CD8-positive, alpha-beta memory T cell (primary cell): ENCODE results near the gene PLXNB2. TPM values are rescaled to one million over a fixed set of nuclear protein-coding genes. Genes with fewer than 3 reads are reported as not detected.

ENCODE experiments used
- CTCF ChIA-PET: fragments of 350-600 bp; sonication (Branson Sonifier 250); formaldehyde crosslinking; loops from one replicate; lab custom pipeline; 2021; ENCODE audit warnings: antibody characterized with exemption; lab: Charles Lee
- POLR2A ChIA-PET: fragments of 350-600 bp; sonication (Branson Sonifier 250); formaldehyde crosslinking; loops from one replicate; lab custom pipeline; 2021; ENCODE audit warnings: antibody characterized with exemption; lab: Charles Lee
- DNase-seq, 5 donors: peaks; one replicate each; pipeline versions ENCODE4 v3.0.0 to v3.0.0-alpha.2; 2020 to 2022; ENCODE audit warnings: mixed read lengths in 1 of 5
- H3K27ac ChIP-seq: one replicate; pipeline ENCODE4 v1.7.0; 2013; ENCODE audit warnings: low read depth, mild to moderate bottlenecking, low read length, moderate library complexity
- H3K27me3 ChIP-seq: 2 replicates; pipeline ENCODE4 v1.7.0; 2013; ENCODE audit warnings: low read length, mild to moderate bottlenecking; ENCODE audit not compliant: insufficient read depth, poor library complexity, severe bottlenecking
- H3K36me3 ChIP-seq: 2 replicates; pipeline ENCODE4 v1.7.0; 2013; ENCODE audit warnings: mild to moderate bottlenecking, low read length, moderate library complexity; ENCODE audit not compliant: insufficient read depth
- H3K4me1 ChIP-seq: 2 replicates; pipeline ENCODE4 v1.7.0; 2013; ENCODE audit warnings: mild to moderate bottlenecking, low read length, moderate library complexity; ENCODE audit not compliant: insufficient read depth
- H3K4me3 ChIP-seq: 2 replicates; pipeline ENCODE4 v1.7.0; 2013; ENCODE audit warnings: mild to moderate bottlenecking, low read length
- H3K9me3 ChIP-seq: 2 replicates; pipeline ENCODE4 v1.7.0; 2013; ENCODE audit warnings: mild to moderate bottlenecking, low read length
- H3K27ac Mint-ChIP-seq, 8 donors: one replicate each; pipeline ENCODE4 v1.8.0; 2020 to 2021; ENCODE audit warnings: mixed read lengths in 8 of 8, mild to moderate bottlenecking in 6 of 8, inconsistent platforms in 3 of 8, moderate library complexity in 3 of 8
- H3K27me3 Mint-ChIP-seq, 2 donors: one replicate each; pipeline ENCODE4 v1.8.0; 2020 to 2021; ENCODE audit warnings: mixed read lengths in 2 of 2, mild to moderate bottlenecking in 1 of 2, moderate library complexity in 1 of 2
- H3K36me3 Mint-ChIP-seq, 3 donors: one replicate each; pipeline ENCODE4 v1.8.0; 2020 to 2021; ENCODE audit warnings: mixed read lengths in 3 of 3, inconsistent platforms in 1 of 3, mild to moderate bottlenecking in 1 of 3
- H3K4me1 Mint-ChIP-seq, 3 donors: one replicate each; pipeline ENCODE4 v1.8.0; 2020 to 2021; ENCODE audit warnings: mixed read lengths in 3 of 3, inconsistent platforms in 1 of 3, mild to moderate bottlenecking in 1 of 3
- H3K4me3 Mint-ChIP-seq, 7 donors: one replicate each; pipeline ENCODE4 v1.8.0; 2020 to 2021; ENCODE audit warnings: mixed read lengths in 7 of 7, mild to moderate bottlenecking in 6 of 7, moderate library complexity in 4 of 7, inconsistent platforms in 2 of 7
- H3K9me3 Mint-ChIP-seq, 5 donors: one replicate each; pipeline ENCODE4 v1.8.0; 2020 to 2022; ENCODE audit warnings: mixed read lengths in 5 of 5, mild to moderate bottlenecking in 3 of 5, moderate library complexity in 2 of 5, inconsistent platforms in 1 of 5
- polyA plus RNA-seq: library from polyadenylated mRNA; unstranded; fragments of 300-500 nt; fragmentation: Illumina TruSeq; gene quantifications from one replicate; pipeline ENCODE4 v1.2.3, GENCODE V29; 2021
- total RNA-seq, 2 experiments: library from RNA; stranded (reverse); gene quantifications; one replicate each; pipeline ENCODE4 v1.2.3, GENCODE V29; 2021

The PLXNB2 gene
- total and polyA plus RNA-seq, 3 experiments from 2014 or later = 0.17 to 14.4 (median 13.4) TPM

- Histone ChIP-seq H3K27ac (no peak overlapping the region), H3K4me3 (no peak overlapping the region), H3K4me1 (peaks cover 18% of the 10 kb centered on the region), H3K27me3 (peaks cover 5% of the 10 kb centered on the region), H3K9me3 (no peaks in the 10 kb centered on the region), H3K36me3 (no peaks in the 10 kb centered on the region)
- Mint-ChIP-seq H3K4me3 (peak overlapping the region in 4 of 7 donors; percentile 6 to 54 (median 38)), H3K27me3 (peaks cover 5 to 6% of the 10 kb centered on the region in 2 donors), H3K27ac (peak overlapping the region in 1 of 8 donors; percentile 54), H3K36me3 (no peaks in the 10 kb centered on the region), H3K9me3 (no peaks in the 10 kb centered on the region), H3K4me1 (peaks cover 3 to 21% (median 5%) of the 10 kb centered on the region in 3 donors)
- DNase-seq = peak in 3 of 5 donors; percentile 20 to 34 (median 21)
- ChIA-PET POLR2A (no interaction called here), CTCF (interaction anchor here (0.8 to 1.9 kb wide), 2 partner anchors 16 to 258 kb away, joined by 3 to 6 read pairs; partner anchors contain the start of genes HDAC10 and SCO2)
These were observed 39.7 kb downstream of the PLXNB2 start for GRCh38 chr22:50267591-50268390.

- Mint-ChIP-seq H3K27me3 (peaks cover 13 to 14% of the 10 kb centered on the region in 2 donors), H3K9me3 (no peaks in the 10 kb centered on the region), H3K36me3 (no peaks in the 10 kb centered on the region), H3K4me1 (peaks cover 3 to 29% (median 10%) of the 10 kb centered on the region in 3 donors), H3K27ac (no peak overlapping the region), H3K4me3 (no peak overlapping the region)
- Histone ChIP-seq H3K4me1 (peaks cover 18% of the 10 kb centered on the region), H3K36me3 (no peaks in the 10 kb centered on the region), H3K9me3 (no peaks in the 10 kb centered on the region), H3K27ac (no peak overlapping the region), H3K27me3 (peaks cover 13% of the 10 kb centered on the region), H3K4me3 (no peak overlapping the region)
- ChIA-PET CTCF (interaction anchor here (0.8 to 1.9 kb wide), 3 partner anchors 16 to 259 kb away, joined by 3 to 6 read pairs (median 4); partner anchors contain the start of genes HDAC10 and SCO2), POLR2A (interaction anchor here (0.6 kb wide), 1 partner anchor 24 kb away, joined by 9 read pairs; no protein-coding TSS in a partner anchor)
- DNase-seq = no peak
These were observed 40.5 kb downstream of the PLXNB2 start for GRCh38 chr22:50266994-50267393.

- Histone ChIP-seq H3K27me3 (peaks cover 13% of the 10 kb centered on the region), H3K36me3 (no peaks in the 10 kb centered on the region), H3K4me3 (no peak overlapping the region), H3K9me3 (no peaks in the 10 kb centered on the region), H3K27ac (no peak overlapping the region), H3K4me1 (peaks cover 6% of the 10 kb centered on the region)
- no peaks in the 10 kb centered on the region for H3K36me3 Mint-ChIP-seq
- H3K27me3 Mint-ChIP-seq = peaks cover 11 to 15% of the 10 kb centered on the region in 2 donors
- DNase-seq = no peak
- H3K27ac Mint-ChIP-seq = no peak overlapping the region
- ChIA-PET POLR2A (no interaction called here), CTCF (no interaction called here)
- no peaks in the 10 kb centered on the region for H3K9me3 Mint-ChIP-seq
- no peak overlapping the region for H3K4me3 Mint-ChIP-seq
- peaks cover 3 to 26% (median 9%) of the 10 kb centered on the region in 3 donors for H3K4me1 Mint-ChIP-seq
These were observed 42.3 kb downstream of the PLXNB2 start for GRCh38 chr22:50264946-50265669.

- H3K27me3 Mint-ChIP-seq = peaks cover 12 to 16% of the 10 kb centered on the region in 2 donors
- Histone ChIP-seq H3K27me3 (peaks cover 13% of the 10 kb centered on the region), H3K4me3 (no peak overlapping the region), H3K4me1 (no peaks in the 10 kb centered on the region), H3K36me3 (no peaks in the 10 kb centered on the region), H3K27ac (no peak overlapping the region), H3K9me3 (no peaks in the 10 kb centered on the region)
- DNase-seq = no peak
- H3K4me3 Mint-ChIP-seq = peak overlapping the region in 1 of 7 donors; percentile 23
- no peaks in the 10 kb centered on the region for H3K9me3 Mint-ChIP-seq
- ChIA-PET POLR2A (no interaction called here), CTCF (interaction anchor here (1.5 kb wide), 1 partner anchor 234 kb away, joined by 4 read pairs; no protein-coding TSS in a partner anchor)
- no peak overlapping the region for H3K27ac Mint-ChIP-seq
- H3K4me1 Mint-ChIP-seq = peaks cover 3 to 23% (median 8%) of the 10 kb centered on the region in 3 donors
- no peaks in the 10 kb centered on the region for H3K36me3 Mint-ChIP-seq
These were observed 43.2 kb downstream of the PLXNB2 start for GRCh38 chr22:50264104-50264745.

- Histone ChIP-seq H3K4me3 (no peak overlapping the region), H3K4me1 (no peaks in the 10 kb centered on the region), H3K9me3 (no peaks in the 10 kb centered on the region), H3K36me3 (no peaks in the 10 kb centered on the region), H3K27ac (peak overlapping the region; percentile 16), H3K27me3 (peaks cover 13% of the 10 kb centered on the region)
- Mint-ChIP-seq H3K27ac (no peak overlapping the region), H3K4me3 (no peak overlapping the region), H3K36me3 (no peaks in the 10 kb centered on the region), H3K27me3 (peaks cover 11 to 22% of the 10 kb centered on the region in 2 donors), H3K9me3 (no peaks in the 10 kb centered on the region), H3K4me1 (peaks cover 0 to 17% (median 6%) of the 10 kb centered on the region in 3 donors)
- ChIA-PET CTCF (interaction anchor here (0.8 to 2.3 kb wide), 4 partner anchors 12 to 235 kb away, joined by 3 to 7 read pairs (median 4); partner anchors contain the start of genes DENND6B and HDAC10), POLR2A (no interaction called here)
- no peak for DNase-seq
These were observed 44.4 kb downstream of the PLXNB2 start for GRCh38 chr22:50262973-50263617.

GRCh38 chr22:50262460-50262911, 45.0 kb downstream of the PLXNB2 start:
- ChIA-PET POLR2A (no interaction called here), CTCF (interaction anchor here (0.9 to 2.3 kb wide), 3 partner anchors 63 to 236 kb away, joined by 3 to 7 read pairs (median 4); partner anchors contain the start of gene DENND6B)
- Mint-ChIP-seq H3K36me3 (no peaks in the 10 kb centered on the region), H3K4me1 (peaks cover 0 to 16% (median 6%) of the 10 kb centered on the region in 3 donors), H3K9me3 (no peaks in the 10 kb centered on the region), H3K27ac (peak overlapping the region in 1 of 8 donors; percentile 47), H3K4me3 (peak overlapping the region in 5 of 7 donors; percentile 26 to 75 (median 65)), H3K27me3 (peaks cover 11 to 23% of the 10 kb centered on the region in 2 donors)
- Histone ChIP-seq H3K27me3 (peaks cover 13% of the 10 kb centered on the region), H3K27ac (peak overlapping the region; percentile 16), H3K4me1 (no peaks in the 10 kb centered on the region), H3K4me3 (no peak overlapping the region), H3K9me3 (no peaks in the 10 kb centered on the region), H3K36me3 (no peaks in the 10 kb centered on the region)
- no peak for DNase-seq
